ENCODE results near the gene FOXP1. TPM values are rescaled to one million over a fixed set of nuclear protein-coding genes. Genes with fewer than 3 reads are reported as not detected.
"Not testable (repeated sequence)": the region's sequence is repeated elsewhere in the genome, so short reads cannot be mapped to it uniquely, and the experiment has no call there.

FOXP1 gene
- total and polyA plus RNA-seq, 2 donors (not counting 1 experiment from before 2014, with no cell fraction given) = 91.1 to 508 TPM

DNA sequence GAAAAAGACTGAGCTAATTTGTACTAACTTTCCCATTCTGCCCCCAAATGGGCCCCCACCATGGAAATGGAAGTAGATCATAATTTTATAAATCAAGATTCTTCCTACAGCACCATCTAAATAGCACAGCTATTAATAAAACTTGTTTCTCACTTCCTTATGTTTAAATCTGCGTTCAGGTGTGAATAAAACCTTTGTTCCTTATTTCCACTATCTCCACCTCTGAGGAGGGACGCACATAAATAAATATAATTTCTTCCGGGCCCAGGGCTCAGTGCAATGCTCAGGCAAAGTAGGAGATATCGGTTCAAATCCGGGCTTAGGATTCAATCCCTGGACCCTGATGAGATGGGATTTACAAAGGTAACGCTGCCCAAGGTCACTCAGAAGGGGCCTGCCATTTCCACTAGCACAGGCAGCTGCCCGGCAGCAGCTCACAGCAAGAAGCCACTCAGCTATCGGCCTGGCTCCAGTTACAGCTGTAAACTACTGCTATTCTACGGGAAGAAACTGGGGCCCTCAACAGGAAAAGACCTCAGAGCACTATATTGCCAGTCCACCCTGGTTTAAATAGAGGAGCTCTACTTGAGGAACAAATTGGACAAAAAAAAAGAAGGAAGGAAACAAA, 52.5 kb downstream of the FOXP1 start:
- no peaks in the 10 kb centered on the region for H3K27me3 Mint-ChIP-seq
- H3K4me3 Mint-ChIP-seq = peak overlapping the region; percentile 5
- H3K79me2 ChIP-seq (ENCODE audit: control insufficient read depth, insufficient read depth, low read length) = peaks cover 77% of the 10 kb centered on the region
- H3K4me3 ChIP-seq (ENCODE audit: control extremely low read depth in 1 of 5, extremely low read depth in 1 of 5, insufficient read depth in 1 of 5, low read depth in 2 of 5, low read length in 4 of 5) = no peak overlapping the region
- whole genome bisulfite sequencing (ENCODE audit: insufficient coverage) = 94% methylated on average over 6 of the region's 9 CpGs
- ChIA-PET POLR2A (no interaction called here), CTCF (interaction anchor here (0.8 to 1.2 kb wide), 2 partner anchors 15 to 56 kb away, joined by 3 read pairs; no protein-coding TSS in a partner anchor)
- TF ChIP-seq, protein P1, sequence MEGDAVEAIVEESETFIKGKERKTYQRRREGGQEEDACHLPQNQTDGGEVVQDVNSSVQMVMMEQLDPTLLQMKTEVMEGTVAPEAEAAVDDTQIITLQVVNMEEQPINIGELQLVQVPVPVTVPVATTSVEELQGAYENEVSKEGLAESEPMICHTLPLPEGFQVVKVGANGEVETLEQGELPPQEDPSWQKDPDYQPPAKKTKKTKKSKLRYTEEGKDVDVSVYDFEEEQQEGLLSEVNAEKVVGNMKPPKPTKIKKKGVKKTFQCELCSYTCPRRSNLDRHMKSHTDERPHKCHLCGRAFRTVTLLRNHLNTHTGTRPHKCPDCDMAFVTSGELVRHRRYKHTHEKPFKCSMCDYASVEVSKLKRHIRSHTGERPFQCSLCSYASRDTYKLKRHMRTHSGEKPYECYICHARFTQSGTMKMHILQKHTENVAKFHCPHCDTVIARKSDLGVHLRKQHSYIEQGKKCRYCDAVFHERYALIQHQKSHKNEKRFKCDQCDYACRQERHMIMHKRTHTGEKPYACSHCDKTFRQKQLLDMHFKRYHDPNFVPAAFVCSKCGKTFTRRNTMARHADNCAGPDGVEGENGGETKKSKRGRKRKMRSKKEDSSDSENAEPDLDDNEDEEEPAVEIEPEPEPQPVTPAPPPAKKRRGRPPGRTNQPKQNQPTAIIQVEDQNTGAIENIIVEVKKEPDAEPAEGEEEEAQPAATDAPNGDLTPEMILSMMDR (IDR thresholded peaks at IDR 0.05) = no peak
- no peak for TF ChIP-seq EZH2 (IDR thresholded peaks at IDR 0.05; ENCODE audit: borderline replicate concordance, insufficient read depth, low read depth, low read length, poor library complexity, severe bottlenecking)
- no peak overlapping the region for H2AFZ ChIP-seq (ENCODE audit: insufficient read depth, low read depth, low read length, poor library complexity, severe bottlenecking)
- H3K4me2 ChIP-seq (replicated peaks; ENCODE audit: low read depth, low read length, poor library complexity, severe bottlenecking) = peak overlapping the region; percentile 57
- no peaks in the 10 kb centered on the region for H3K9me3 Mint-ChIP-seq (ENCODE audit: insufficient read depth)
- H3K9ac ChIP-seq (ENCODE audit: low read length) = no peak overlapping the region
- no peaks in the 10 kb centered on the region for H3K27me3 ChIP-seq (replicated peaks in 1 of 4; ENCODE audit: control extremely low read depth in 1 of 4, control insufficient read depth in 3 of 4, insufficient read depth in 4 of 4, low read length in 3 of 4)
- H3K27ac Mint-ChIP-seq = peak overlapping the region; percentile 51
- intact Hi-C loops (cut with micrococcal nuclease) = no loop called here
- no peaks in the 10 kb centered on the region for H3K36me3 ChIP-seq (replicated peaks in 1 of 2; ENCODE audit: control extremely low read depth in 1 of 2, control insufficient read depth in 1 of 2, extremely low read depth in 1 of 2, insufficient read depth in 2 of 2, low read length in 1 of 2)
- peaks cover 7% of the 10 kb centered on the region for H4K20me1 ChIP-seq (ENCODE audit: control insufficient read depth, insufficient read depth, low read length, poor library complexity, severe bottlenecking)
- ATAC-seq (ENCODE audit: low read depth) (peak; percentile 10), DNase-seq (no peak)
- H3K27ac ChIP-seq (ENCODE audit: low read length in 2 of 2) = peak overlapping the region; percentile 23 to 67
- H3K9me3 ChIP-seq (ENCODE audit: control extremely low read depth in 1 of 3, control insufficient read depth in 2 of 3, insufficient read depth in 1 of 3, low read length in 2 of 3) = no peaks in the 10 kb centered on the region
- peaks cover 21 to 30% of the 10 kb centered on the region in 2 donors for H3K4me1 ChIP-seq (ENCODE audit: control insufficient read depth in 2 of 2, insufficient read depth in 2 of 2, low read length in 2 of 2)
- H3K4me1 Mint-ChIP-seq = peaks cover 41% of the 10 kb centered on the region

DNA sequence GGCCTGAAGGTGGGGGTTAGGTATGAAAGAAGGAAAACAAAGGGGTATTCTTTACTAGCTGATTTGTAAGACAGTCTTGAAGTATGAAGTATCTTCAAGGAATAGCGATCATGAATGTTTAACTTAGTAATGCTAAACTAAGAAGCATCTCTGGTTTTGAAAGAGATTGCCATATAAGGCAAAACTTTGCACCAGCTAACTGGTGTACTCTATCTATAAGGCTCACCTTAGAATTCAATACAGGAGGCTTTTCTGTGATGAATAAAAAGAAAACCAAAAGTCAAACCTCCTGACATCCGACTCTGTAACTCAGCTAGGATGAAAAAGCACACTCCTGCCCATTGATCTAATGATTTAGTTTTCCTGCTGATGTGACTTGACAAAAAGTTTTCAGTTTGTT, 54.7 kb downstream of the FOXP1 start:
- WGBS (ENCODE audit: insufficient coverage) = no CpG with 5 or more reads among the region's 2 CpGs
- Histone ChIP-seq H3K4me3 (ENCODE audit: control extremely low read depth in 1 of 5, extremely low read depth in 1 of 5, insufficient read depth in 1 of 5, low read depth in 2 of 5, low read length in 4 of 5) (no peak overlapping the region), H3K79me2 (ENCODE audit: control insufficient read depth, insufficient read depth, low read length) (peaks cover 78% of the 10 kb centered on the region), H3K4me1 (ENCODE audit: control insufficient read depth in 2 of 2, insufficient read depth in 2 of 2, low read length in 2 of 2) (peaks cover 21 to 30% of the 10 kb centered on the region in 2 donors), H3K27me3 (replicated peaks in 1 of 4; ENCODE audit: control extremely low read depth in 1 of 4, control insufficient read depth in 3 of 4, insufficient read depth in 4 of 4, low read length in 3 of 4) (no peaks in the 10 kb centered on the region), H3K27ac (ENCODE audit: low read length in 2 of 2) (no peak overlapping the region), H2AFZ (ENCODE audit: insufficient read depth, low read depth, low read length, poor library complexity, severe bottlenecking) (no peak overlapping the region), H4K20me1 (ENCODE audit: control insufficient read depth, insufficient read depth, low read length, poor library complexity, severe bottlenecking) (peaks cover 7% of the 10 kb centered on the region), H3K9ac (ENCODE audit: low read length) (no peak overlapping the region), H3K9me3 (ENCODE audit: control extremely low read depth in 1 of 3, control insufficient read depth in 2 of 3, insufficient read depth in 1 of 3, low read length in 2 of 3) (no peaks in the 10 kb centered on the region), H3K36me3 (replicated peaks in 1 of 2; ENCODE audit: control extremely low read depth in 1 of 2, control insufficient read depth in 1 of 2, extremely low read depth in 1 of 2, insufficient read depth in 2 of 2, low read length in 1 of 2) (no peaks in the 10 kb centered on the region), H3K4me2 (replicated peaks; ENCODE audit: low read depth, low read length, poor library complexity, severe bottlenecking) (no peak overlapping the region)
- H3K4me3 Mint-ChIP-seq = no peak overlapping the region
- DNase-seq (no peak), ATAC-seq (ENCODE audit: low read depth) (no peak)
- TF ChIP-seq, protein P1 (IDR thresholded peaks at IDR 0.05) = no peak
- no peak for TF ChIP-seq EZH2 (IDR thresholded peaks at IDR 0.05; ENCODE audit: borderline replicate concordance, insufficient read depth, low read depth, low read length, poor library complexity, severe bottlenecking)
- no peaks in the 10 kb centered on the region for H3K27me3 Mint-ChIP-seq
- no peak overlapping the region for H3K27ac Mint-ChIP-seq
- CTCF ChIA-PET = no interaction called here
- POLR2A ChIA-PET = interaction anchor here (0.6 kb wide), 1 partner anchor 247 kb away, joined by 3 read pairs; no protein-coding TSS in a partner anchor
- H3K9me3 Mint-ChIP-seq (ENCODE audit: insufficient read depth) = no peaks in the 10 kb centered on the region
- H3K4me1 Mint-ChIP-seq = peaks cover 42% of the 10 kb centered on the region
- intact Hi-C loops (cut with micrococcal nuclease) = no loop called here

DNA sequence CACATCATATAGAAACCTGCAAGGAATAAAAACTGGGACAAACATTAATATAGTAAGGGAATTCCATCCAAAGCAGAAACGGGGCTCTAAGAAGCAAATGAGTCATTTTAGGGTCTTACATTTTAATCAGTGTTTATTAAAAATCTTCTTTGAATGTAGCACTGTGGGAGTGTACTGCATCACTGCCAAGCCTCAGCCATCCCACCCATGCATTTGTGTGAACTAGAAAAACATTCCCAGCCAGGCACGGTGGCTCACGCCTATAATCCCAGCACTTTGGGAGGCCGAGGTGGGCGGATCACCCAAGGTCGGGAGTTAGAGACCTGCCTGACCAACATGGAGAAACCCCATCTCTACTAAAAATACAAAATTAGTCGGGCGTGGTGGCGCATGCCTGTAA, 57.1 kb downstream of the FOXP1 start:
- no CpG with 5 or more reads among the region's 9 CpGs for WGBS (ENCODE audit: insufficient coverage)
- CTCF ChIA-PET = not testable (repeated sequence)

More for the DNA sequence above, 57.1 kb downstream of the FOXP1 start:
- H3K9ac ChIP-seq (ENCODE audit: low read length); H3K27ac Mint-ChIP-seq; H3K4me3 Mint-ChIP-seq; intact Hi-C loops (cut with micrococcal nuclease); H4K20me1 ChIP-seq (ENCODE audit: control insufficient read depth, insufficient read depth, low read length, poor library complexity, severe bottlenecking); H3K9me3 ChIP-seq (ENCODE audit: control extremely low read depth in 1 of 3, control insufficient read depth in 2 of 3, insufficient read depth in 1 of 3, low read length in 2 of 3); H3K4me3 ChIP-seq (ENCODE audit: control extremely low read depth in 1 of 5, extremely low read depth in 1 of 5, insufficient read depth in 1 of 5, low read depth in 2 of 5, low read length in 4 of 5); H3K36me3 ChIP-seq (replicated peaks in 1 of 2; ENCODE audit: control extremely low read depth in 1 of 2, control insufficient read depth in 1 of 2, extremely low read depth in 1 of 2, insufficient read depth in 2 of 2, low read length in 1 of 2); H2AFZ ChIP-seq (ENCODE audit: insufficient read depth, low read depth, low read length, poor library complexity, severe bottlenecking); H3K4me2 ChIP-seq (replicated peaks; ENCODE audit: low read depth, low read length, poor library complexity, severe bottlenecking); POLR2A ChIA-PET; ATAC-seq (ENCODE audit: low read depth); H3K27ac ChIP-seq (ENCODE audit: low read length in 2 of 2); H3K27me3 ChIP-seq (replicated peaks in 1 of 4; ENCODE audit: control extremely low read depth in 1 of 4, control insufficient read depth in 3 of 4, insufficient read depth in 4 of 4, low read length in 3 of 4); H3K27me3 Mint-ChIP-seq; DNase-seq; H3K9me3 Mint-ChIP-seq (ENCODE audit: insufficient read depth): not testable (repeated sequence)
- peaks cover 43% of the 10 kb centered on the region for H3K4me1 Mint-ChIP-seq
- Histone ChIP-seq H3K4me1 (ENCODE audit: control insufficient read depth in 2 of 2, insufficient read depth in 2 of 2, low read length in 2 of 2) (peaks cover 18 to 24% of the 10 kb centered on the region in 2 donors), H3K79me2 (ENCODE audit: control insufficient read depth, insufficient read depth, low read length) (peaks cover 96% of the 10 kb centered on the region)

Measured in B cell (primary cell).